HG03280 (cell line): ENCODE data around the gene EEF2.
"Not testable (repeated sequence)": the region's sequence is repeated elsewhere in the genome, so short reads cannot be mapped to it uniquely, and the experiment has no call there.

Experiments
- ATAC-seq: cut with Tn5 transposase; IDR thresholded peaks from one replicate; pipeline ENCODE4 v1.9.1; 2021; ENCODE audit warnings: mild to moderate bottlenecking, moderate library complexity; ENCODE audit not compliant: unreplicated experiment

EEF2 gene

GRCh38 chr19:3950871-3951861 is 34.1 kb downstream of the EEF2 start:
- ATAC-seq, result no peak

- ATAC-seq, result no peak
These were observed 35.0 kb downstream of the EEF2 start for GRCh38 chr19:3949997-3950859.

DNA sequence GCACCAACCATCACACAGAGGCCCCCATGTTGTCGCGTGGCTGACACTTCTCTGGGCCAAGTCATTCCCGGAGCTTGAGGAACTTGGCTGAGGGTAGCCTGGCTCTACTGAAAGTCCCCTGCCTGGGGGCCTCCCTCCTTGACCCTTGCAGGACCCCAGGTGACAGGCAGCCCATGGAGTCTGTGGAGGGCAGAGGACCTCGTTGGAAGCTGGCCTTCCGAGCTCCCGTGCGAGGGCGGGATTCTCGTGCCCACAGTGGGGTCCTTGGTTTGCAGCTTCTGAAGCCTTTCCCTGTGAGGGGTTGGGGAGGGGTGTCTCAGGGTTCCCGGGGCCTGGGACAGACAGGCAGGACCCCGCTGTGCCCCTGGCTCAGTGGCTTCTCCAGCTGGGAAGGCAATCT is 36.0 kb downstream of the EEF2 start:
- no peak for ATAC-seq

- ATAC-seq, result not testable (repeated sequence)
These were observed 37.8 kb downstream of the EEF2 start for GRCh38 chr19:3947316-3947933.

DNA sequence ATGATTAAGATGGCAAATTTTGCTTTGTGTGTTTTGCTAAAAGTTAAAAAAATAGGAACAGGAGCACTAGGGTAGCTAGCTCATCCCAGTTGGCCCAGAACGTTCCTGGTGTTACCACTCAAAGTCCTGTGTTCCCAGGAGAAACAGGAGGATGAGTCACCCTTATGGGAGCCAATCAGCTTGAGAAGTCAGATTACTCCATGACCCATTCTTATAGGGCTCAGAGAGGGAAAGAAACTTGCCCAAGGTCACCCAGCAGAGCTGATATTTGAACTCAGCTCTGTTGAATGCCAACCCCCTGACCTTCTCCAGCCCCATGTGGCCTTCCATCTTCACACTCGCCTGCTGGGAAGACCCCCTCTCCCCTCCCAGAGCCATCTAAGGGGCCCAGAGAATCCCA is 39.4 kb downstream of the EEF2 start:
- no peak for ATAC-seq

- no peak for ATAC-seq
These were observed 41.1 kb downstream of the EEF2 start for GRCh38 chr19:3944018-3944721.

DNA sequence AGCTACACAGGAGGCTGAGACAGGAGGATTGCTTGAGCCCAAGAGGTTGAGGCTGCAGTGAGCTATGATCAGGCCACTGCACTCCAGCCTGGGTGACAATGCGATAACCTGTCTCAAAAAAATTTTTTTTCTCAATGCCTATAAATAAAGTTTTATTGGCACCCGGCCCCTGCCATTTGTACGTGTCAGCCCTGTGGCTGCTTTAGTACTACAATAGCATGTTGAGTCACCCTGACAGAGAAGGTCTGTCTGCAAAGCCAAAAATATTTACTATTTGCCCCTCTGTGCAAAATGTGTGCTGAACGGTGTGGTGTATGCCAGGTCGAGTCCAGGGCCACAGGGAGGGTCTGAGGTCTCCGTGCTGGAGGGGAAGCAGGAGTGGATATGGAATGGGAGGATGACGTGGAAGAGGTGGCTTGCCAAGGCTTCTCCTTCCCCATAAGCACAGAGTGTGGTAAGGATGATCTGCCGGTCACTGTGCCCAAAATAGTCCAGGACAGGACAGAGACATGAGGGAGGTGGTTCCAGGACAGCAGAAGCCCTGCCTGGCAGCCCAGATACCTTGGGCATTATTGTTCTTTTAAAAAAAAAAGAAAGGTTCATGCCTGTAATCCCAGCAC is 42.4 kb downstream of the EEF2 start:
- no peak for ATAC-seq

GRCh38 chr19:3938300-3938950 is 46.8 kb downstream of the EEF2 start:
- ATAC-seq, result not testable (repeated sequence)

DNA sequence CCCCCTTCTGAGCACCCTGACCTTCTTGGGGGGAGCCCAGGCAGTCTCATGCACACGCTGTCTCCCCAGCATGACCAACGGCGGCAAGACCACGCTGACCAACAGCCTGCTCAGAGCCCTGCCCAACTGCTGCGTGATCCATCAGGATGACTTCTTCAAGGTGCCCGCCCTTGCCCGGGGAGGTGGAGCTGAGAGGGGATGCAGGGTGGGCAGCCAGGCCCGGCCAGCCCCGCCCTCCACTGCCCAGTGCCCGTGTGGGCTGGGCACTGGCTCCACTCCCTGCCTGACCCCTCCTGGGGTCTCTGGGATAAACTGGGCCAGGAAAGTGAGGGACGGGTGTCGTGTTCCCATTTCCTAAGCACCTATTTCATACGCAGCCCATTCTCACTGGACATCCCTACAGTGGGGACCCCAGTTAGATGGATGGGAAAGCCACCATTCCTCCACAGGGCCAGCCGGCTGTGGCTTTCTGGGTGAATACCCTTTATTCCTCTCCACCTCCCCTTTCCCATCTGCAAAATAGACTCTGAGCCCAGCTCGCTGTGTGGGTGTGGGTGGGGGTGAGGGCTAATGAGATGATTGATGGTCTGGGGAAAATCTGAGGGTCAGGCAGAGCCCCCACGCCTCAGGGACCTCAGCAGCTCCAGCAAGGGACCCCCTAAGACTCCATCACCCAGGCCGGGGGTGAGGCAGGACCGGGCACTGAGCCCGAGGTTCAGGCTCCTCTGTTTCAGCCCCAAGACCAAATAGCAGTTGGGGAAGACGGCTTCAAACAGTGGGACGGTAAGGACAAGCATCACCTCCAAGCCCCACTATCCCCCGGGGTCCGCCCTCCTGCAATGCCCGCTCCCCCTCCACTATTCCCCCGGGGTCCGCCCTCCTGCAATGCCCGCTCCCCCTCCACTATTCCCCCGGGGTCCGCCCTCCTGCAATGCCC is 48.5 kb downstream of the EEF2 start:
- no peak for ATAC-seq

GRCh38 chr19:3932931-3933810 is 52.1 kb downstream of the EEF2 start, which contains the start of gene NMRK2:
Gene NMRK2 (plus strand): TSS chr19:3933069. CDS start chr19:3933672, 603 bp downstream.
- ATAC-seq, result no peak

- no peak for ATAC-seq
These were observed 54.2 kb downstream of the EEF2 start for GRCh38 chr19:3931041-3931440.
